K562 (cell line): ENCODE measurements around the gene TSR3. TPM values are rescaled to one million over a fixed set of nuclear protein-coding genes. Genes with fewer than 3 reads are reported as not detected.

Experiments
- ATAC-seq: fragments of 200-7000 bp; cut with Tn5 transposase; 3 replicates; pipeline ENCODE4 v1.9.1; 2020; ENCODE audit warnings: moderate library complexity
- BruUV-seq: library from RNA; stranded (reverse); fragments of 400-500 nt; replicated peaks from 2 replicates; lab custom pipeline; 2021; lab: Mats Ljungman, UMichigan
- CTCF ChIA-PET: fragments of 300-600 bp; formaldehyde crosslinking; extraction: SDS; loops from one replicate; lab custom pipeline; 2021; ENCODE audit warnings: low intra/inter-chr PET ratio; lab: Yijun Ruan, JAX
- POLR2A ChIA-PET: fragments of 300-600, 350-650 bp; sonication (Branson Sonifier 250); formaldehyde crosslinking; extraction: SDS; loops from one replicate; lab custom pipeline; 2021; ENCODE audit warnings: antibody characterized with exemption, inconsistent platforms; lab: Yijun Ruan, JAX
- DNase-seq, 4 experiments: peaks; one replicate each; pipeline versions ENCODE4 v3.0.0 to v3.0.0-alpha.2; 2011 to 2018; ENCODE audit warnings: low spot score in 3 of 4, mixed read lengths in 3 of 4; ENCODE audit errors: extremely low read depth in 1 of 4
- FAIRE-seq: peaks from 2 replicates; lab custom pipeline; 2011; peaks lifted over from hg19 to GRCh38; lab: Jason Lieb, UNC
- H2AFZ ChIP-seq: 2 replicates; pipeline ENCODE4 v1.6.0; 2011; ENCODE audit warnings: low read depth, low read length, control low read depth, inconsistent platforms
- H3K27ac ChIP-seq: fragments of 200-600 bp; 3 replicates; pipeline ENCODE4 v1.8.0; 2011; ENCODE audit warnings: low read depth, mild to moderate bottlenecking, control low read depth, inconsistent platforms, low read length, moderate library complexity, mixed read lengths; ENCODE audit errors: extremely low read depth
- H3K27me3 ChIP-seq, 2 experiments: fragments of 300-600 bp in 1 of 2; 2 replicates in 1 of 2; 3 replicates in 1 of 2; pipeline versions ENCODE4 v1.6.0 to v1.8.0; 2011; ENCODE audit warnings: inconsistent platforms in 2 of 2, low read length in 2 of 2, mild to moderate bottlenecking in 1 of 2, mixed read lengths in 1 of 2, moderate library complexity in 1 of 2; ENCODE audit not compliant: control insufficient read depth in 2 of 2, insufficient read depth in 2 of 2
- H3K36me3 ChIP-seq: fragments of 300-600 bp; 3 replicates; pipeline ENCODE4 v1.8.0; 2011; ENCODE audit warnings: mild to moderate bottlenecking, low read length, inconsistent platforms; ENCODE audit not compliant: control insufficient read depth, insufficient read depth
- H3K4me1 ChIP-seq, 2 experiments: fragments of 200-600 bp in 1 of 2; replicated peaks in 1 of 2; 2 replicates in 1 of 2; 3 replicates in 1 of 2; pipeline versions ENCODE4 v1.5.1 to v1.8.0; 2011; ENCODE audit warnings: inconsistent platforms in 2 of 2, low read length in 2 of 2, mild to moderate bottlenecking in 1 of 2, mixed read lengths in 1 of 2, moderate library complexity in 1 of 2; ENCODE audit not compliant: control insufficient read depth in 2 of 2, insufficient read depth in 2 of 2
- H3K4me2 ChIP-seq: 2 replicates; pipeline ENCODE4 v1.6.1; 2011; ENCODE audit warnings: low read length, control low read depth, inconsistent platforms, mixed read lengths; ENCODE audit not compliant: insufficient read depth
- H3K4me3 ChIP-seq: fragments of 200-600 bp; sonication (generic), shearing (Covaris generic); 2 replicates; pipeline ENCODE4 v1.5.1; 2016; ENCODE audit warnings: control low read depth, inconsistent platforms
- H3K79me2 ChIP-seq: fragments of 200-600 bp; 3 replicates; pipeline ENCODE4 v1.8.0; 2011; ENCODE audit warnings: low read length, inconsistent platforms; ENCODE audit not compliant: control insufficient read depth, insufficient read depth
- H3K9ac ChIP-seq, 2 experiments: 2 replicates each; pipeline versions ENCODE4 v1.6.0 to v1.6.1; 2011; ENCODE audit warnings: low read depth in 2 of 2, low read length in 2 of 2, control low read depth in 1 of 2, inconsistent platforms in 1 of 2, mild to moderate bottlenecking in 1 of 2, mixed read lengths in 1 of 2; ENCODE audit not compliant: insufficient read depth in 1 of 2
- H3K9me1 ChIP-seq: one replicate; pipeline ENCODE4 v1.6.0; 2011; ENCODE audit warnings: inconsistent platforms, mild to moderate bottlenecking, low read length, moderate library complexity; ENCODE audit not compliant: control insufficient read depth, insufficient read depth
- H3K9me3 ChIP-seq: replicated peaks from 2 replicates; pipeline ENCODE4 v1.5.1; 2011; ENCODE audit warnings: low read depth, low read length, inconsistent platforms; ENCODE audit not compliant: control insufficient read depth, insufficient read depth
- H4K20me1 ChIP-seq: replicated peaks from 2 replicates; pipeline ENCODE4 v1.6.1; 2011; ENCODE audit warnings: low read length, inconsistent platforms, mixed read lengths; ENCODE audit not compliant: control insufficient read depth, insufficient read depth
- POLR2A ChIP-seq: fragments of 450-650 bp; conservative IDR thresholded peaks from 2 replicates; pipeline ENCODE4 v1.6.1; 2016
- POLR2G ChIP-seq: fragments of 200-400 bp; formaldehyde crosslinking; IDR thresholded peaks from 2 replicates; pipeline ENCODE4 v1.6.1; 2017; ENCODE audit warnings: low read depth, mild to moderate bottlenecking, antibody characterized with exemption, low read length, moderate library complexity
- RBM22 ChIP-seq: fragments of 200-400 bp; formaldehyde crosslinking; IDR thresholded peaks from 2 replicates; pipeline ENCODE4 v1.6.1; 2018; ENCODE audit warnings: low read length, low read depth; ENCODE audit not compliant: poor library complexity, severe bottlenecking
- RFX7 ChIP-seq: fragments of 250-450 bp; sonication (Bioruptor Pico); IDR thresholded peaks from 2 replicates; pipeline ENCODE4 v1.5.1; 2021; ENCODE audit warnings: mild to moderate bottlenecking
- TRIM28 ChIP-seq: fragments of 450-650 bp; IDR thresholded peaks from 2 replicates; pipeline ENCODE4 v1.6.1; 2017
- ZBED1 ChIP-seq: IDR thresholded peaks from 2 replicates; pipeline ENCODE4 v1.6.1; 2014
- WGBS: fragments of 100-300 bp; shearing (Covaris generic); methylation state at CpG from one replicate; pipeline ENCODE4 v1.1.6; 2016; ENCODE audit warnings: low coverage, mixed read lengths; ENCODE audit not compliant: insufficient coverage; ENCODE audit errors: missing lambda C conversion rate; 5-methylcytosine and 5-hydroxymethylcytosine counted together
- in situ Hi-C: fragments of 300-500 bp; cut with MboI; formaldehyde crosslinking; loops from 4 replicates; pipeline ENCODE4 v1.15.0; 2018; ENCODE audit warnings: inconsistent platforms, mixed read lengths
- intact Hi-C: fragments of 100-400 bp; cut with micrococcal nuclease; formaldehyde crosslinking; loops from 2 replicates; pipeline ENCODE4 v1.14.2; 2022
- polyA plus RNA-seq, 8 experiments: library from polyadenylated mRNA; depleted of rRNA in 4 of 8; stranded (reverse) in 5 of 8; unstranded in 3 of 8; fragments of >200 nt; fragmentation: Nextera tagmentation in 2 of 8; fragmentation: Illumina TruSeq in 1 of 8; extraction: Ambion mirVana in 2 of 8; extraction: Trizol in 1 of 8; gene quantifications; 2 replicates each; pipeline versions ENCODE4 v1.2.1 to v1.2.3, GENCODE V29; 2011 to 2014; ENCODE audit warnings: inconsistent platforms in 1 of 8, missing spikeins in 1 of 8
- total RNA-seq, 7 experiments: library from RNA; depleted of rRNA in 6 of 7; stranded (reverse); fragments of >200 nt in 6 of 7; fragmentation: Illumina TruSeq in 2 of 7; extraction: Trizol in 2 of 7; gene quantifications; 2 replicates each; pipeline versions ENCODE4 v1.2.1 to v1.2.3, GENCODE V29; 2011 to 2021; ENCODE audit warnings: low replicate concordance in 1 of 7

TSR3 gene
- total and polyA plus RNA-seq, 9 of the 15 experiments (the other 6 are each of a cell fraction or from before 2014, with no cell fraction given), result 1.5 to 74.8 (median 16.5) TPM

DNA sequence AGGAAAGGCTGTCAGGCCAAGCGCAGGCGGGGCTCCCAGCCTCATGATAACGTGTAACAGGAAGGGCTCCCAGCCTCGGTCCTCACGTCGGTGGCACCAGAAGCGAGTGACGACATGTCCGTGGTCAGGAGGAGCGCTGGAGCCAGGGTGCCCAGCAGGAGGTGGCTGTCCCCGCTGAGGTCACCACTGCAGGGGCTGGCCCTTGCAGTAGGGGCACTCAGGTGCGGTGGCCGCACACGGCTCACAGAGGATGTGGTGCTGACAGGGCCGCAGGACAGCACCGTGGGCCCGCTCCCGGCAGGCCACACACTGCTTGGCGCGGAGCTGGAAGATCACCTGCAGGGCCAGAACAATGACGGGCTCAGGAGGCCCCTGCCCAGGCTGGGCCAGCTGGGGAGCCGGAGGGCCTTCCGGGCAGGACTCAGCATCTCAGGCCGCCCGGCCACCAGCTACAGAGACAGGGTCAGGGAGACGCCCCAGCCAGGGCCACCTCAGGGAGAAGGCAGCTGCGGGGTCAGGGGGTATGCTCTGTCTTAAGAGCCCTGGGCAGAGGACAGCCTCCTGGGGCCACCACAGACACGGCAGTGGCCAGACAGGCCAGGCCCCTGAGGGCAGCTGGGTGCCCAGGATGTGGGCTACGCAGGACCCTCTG lies 14.5 kb upstream of the TSR3 start:
- peak; percentile 43; the same call in 1 of the 2 replicates for TF ChIP-seq POLR2A
- TF ChIP-seq ZBED1, result no peak
- TF ChIP-seq RBM22, result peak; percentile 41
- TF ChIP-seq TRIM28, result no peak
- no peak for TF ChIP-seq RFX7 (CRISPR knock-in tag)
- TF ChIP-seq POLR2G, result peak; percentile 70
- peak overlapping the region in 1 of 2 experiments; percentile 9; a peak in 1 of 4 replicates for H3K9ac ChIP-seq
- CTCF ChIA-PET, result no interaction called here
- no TSS peak for BruUV-seq
- H3K36me3 ChIP-seq, result peaks cover 73% of the 10 kb centered on the region; the same call in 2 of the 3 replicates
- no peak overlapping the region for H3K4me2 ChIP-seq
- H3K79me2 ChIP-seq, result peaks cover 14% of the 10 kb centered on the region
- intact Hi-C loops, result no loop called here
- H3K9me1 ChIP-seq, result no peaks in the 10 kb centered on the region
- no peak overlapping the region for H2AFZ ChIP-seq
- in situ Hi-C loops, result no loop called here
- POLR2A ChIA-PET, result interaction anchor here (0.5 to 8.1 kb wide), 4 partner anchors 12 to 207 kb away, joined by 3 to 73 read pairs (median 4); no protein-coding TSS in a partner anchor
- H3K27me3 ChIP-seq, result no peaks in the 10 kb centered on the region
- DNase-seq (no peak), ATAC-seq (no peak), FAIRE-seq (no peak)
- no peak overlapping the region for H3K27ac ChIP-seq
- no peak overlapping the region for H3K4me3 ChIP-seq
- WGBS, result 89% methylated on average over 25 of the region's 29 CpGs
- no peaks in the 10 kb centered on the region for H3K9me3 ChIP-seq
- H3K4me1 ChIP-seq, result peaks cover 0 to 53% of the 10 kb centered on the region in 2 experiments; a peak in 2 of 5 replicates
- H4K20me1 ChIP-seq, result 0 out of 2 replicates have a peak, but pooled peaks cover 12% of the 10 kb centered on the region
